TTC549 (cell line): ENCODE data around the gene NAA60.
"Not testable (repeated sequence)": the region's sequence is repeated elsewhere in the genome, so short reads cannot be mapped to it uniquely, and the experiment has no call there.

Source experiments
- FAIRE-seq: peaks from 2 replicates; lab custom pipeline; 2012; peaks lifted over from hg19 to GRCh38; lab: Jason Lieb, UNC

NAA60 gene

DNA sequence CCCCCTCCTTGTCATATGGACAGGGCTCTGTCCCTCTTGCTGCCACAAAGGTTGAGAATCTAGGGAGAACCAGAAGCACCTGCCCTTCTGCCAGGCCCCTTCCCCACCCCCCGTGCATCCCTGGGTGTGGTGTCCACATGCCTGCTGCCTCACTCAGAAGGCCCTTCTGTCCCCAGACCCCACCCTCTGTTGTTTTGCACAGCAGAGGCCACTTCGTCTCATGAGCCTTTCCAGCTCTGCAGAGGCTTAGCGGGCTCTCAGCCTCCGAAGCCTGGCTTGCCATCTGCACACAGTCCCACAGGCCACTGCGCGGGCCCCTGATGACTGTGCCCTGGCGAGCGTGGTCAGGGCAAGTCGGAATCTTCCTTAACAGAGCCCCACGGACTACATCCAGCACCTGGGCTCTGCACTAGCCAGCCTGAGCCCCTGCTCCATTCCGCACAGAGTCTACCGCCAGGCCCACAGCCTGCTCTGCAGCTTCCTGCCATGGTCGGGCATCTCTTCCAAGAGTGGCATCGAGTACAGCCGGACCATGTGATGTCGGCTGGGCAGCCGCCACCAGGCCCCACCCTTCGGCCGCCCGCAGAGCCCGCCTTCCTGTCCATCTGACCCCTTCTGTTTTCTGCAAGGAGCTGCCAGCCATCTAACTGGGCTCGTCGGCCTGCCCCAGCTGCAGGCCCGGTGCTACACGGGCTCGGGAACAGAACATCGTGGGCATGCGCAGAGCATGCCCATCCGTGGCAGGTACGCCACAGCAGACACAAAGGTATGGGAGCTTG, 41.0 kb downstream of the NAA60 start:
- no peak for FAIRE-seq

DNA sequence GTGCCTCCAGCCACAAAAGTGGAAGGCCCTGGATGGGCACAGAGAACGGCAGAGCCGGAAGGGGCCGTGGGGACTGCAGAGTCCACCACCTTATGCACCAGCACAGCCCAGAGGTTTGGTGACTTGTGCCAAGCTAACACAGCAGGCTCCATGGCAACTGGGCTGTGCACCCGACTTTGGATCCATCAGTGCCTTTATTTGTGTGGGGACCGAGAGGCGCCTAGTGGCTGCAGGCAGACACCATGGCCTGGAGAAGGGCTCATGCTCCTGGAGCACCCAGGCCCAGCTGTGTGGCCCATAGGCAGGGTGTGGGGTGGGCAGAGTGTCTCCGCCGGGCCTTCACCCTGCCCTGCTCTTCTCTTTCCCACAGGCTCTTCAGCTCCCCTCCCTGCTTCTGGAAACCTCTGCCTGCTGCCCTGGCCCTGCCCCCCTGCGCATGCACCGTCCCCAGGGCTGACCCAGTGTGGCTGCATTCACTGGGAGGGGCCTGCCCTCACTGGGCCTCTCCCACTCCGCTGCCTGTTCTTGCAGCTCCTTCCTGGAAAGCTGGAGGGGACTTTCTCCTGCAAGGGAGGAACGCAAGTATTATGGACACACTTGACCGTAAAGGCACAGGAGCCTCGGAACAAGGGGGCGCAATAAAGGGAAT, 41.7 kb downstream of the NAA60 start:
- FAIRE-seq: no peak

DNA sequence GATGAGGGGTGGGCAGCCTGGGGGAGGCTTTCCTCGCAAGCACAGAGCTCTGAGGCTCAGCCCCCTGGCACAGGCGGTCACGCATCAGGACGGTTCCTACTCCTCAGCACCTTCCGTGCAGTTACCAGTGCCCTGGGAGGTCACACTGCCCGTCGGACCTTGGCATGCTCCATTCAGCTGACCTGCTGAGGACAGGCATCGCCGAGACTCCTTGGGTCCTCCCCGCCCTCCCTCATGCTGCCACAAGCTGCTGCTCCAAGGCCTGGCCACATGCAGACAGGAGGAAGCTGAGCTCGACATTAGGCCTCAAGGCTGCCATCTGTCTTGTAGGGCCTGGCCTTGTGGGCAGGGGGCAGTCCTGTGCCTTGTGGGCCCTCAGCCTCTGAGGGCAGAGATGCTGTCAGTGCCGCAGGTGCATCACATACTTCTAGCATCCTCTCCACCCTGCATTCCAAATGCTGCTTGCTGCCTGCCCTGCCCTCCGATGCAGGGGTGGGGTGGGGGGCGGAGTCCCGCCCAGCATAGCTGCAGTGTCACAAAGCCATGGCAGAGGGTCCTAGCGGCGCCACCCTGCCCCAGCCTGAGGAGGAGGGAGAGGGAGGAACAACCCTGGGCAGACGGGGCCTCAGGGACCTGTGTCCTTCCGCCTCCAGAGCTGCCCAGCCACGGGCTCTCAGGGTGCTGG, 42.5 kb downstream of the NAA60 start:
- no peak for FAIRE-seq

DNA sequence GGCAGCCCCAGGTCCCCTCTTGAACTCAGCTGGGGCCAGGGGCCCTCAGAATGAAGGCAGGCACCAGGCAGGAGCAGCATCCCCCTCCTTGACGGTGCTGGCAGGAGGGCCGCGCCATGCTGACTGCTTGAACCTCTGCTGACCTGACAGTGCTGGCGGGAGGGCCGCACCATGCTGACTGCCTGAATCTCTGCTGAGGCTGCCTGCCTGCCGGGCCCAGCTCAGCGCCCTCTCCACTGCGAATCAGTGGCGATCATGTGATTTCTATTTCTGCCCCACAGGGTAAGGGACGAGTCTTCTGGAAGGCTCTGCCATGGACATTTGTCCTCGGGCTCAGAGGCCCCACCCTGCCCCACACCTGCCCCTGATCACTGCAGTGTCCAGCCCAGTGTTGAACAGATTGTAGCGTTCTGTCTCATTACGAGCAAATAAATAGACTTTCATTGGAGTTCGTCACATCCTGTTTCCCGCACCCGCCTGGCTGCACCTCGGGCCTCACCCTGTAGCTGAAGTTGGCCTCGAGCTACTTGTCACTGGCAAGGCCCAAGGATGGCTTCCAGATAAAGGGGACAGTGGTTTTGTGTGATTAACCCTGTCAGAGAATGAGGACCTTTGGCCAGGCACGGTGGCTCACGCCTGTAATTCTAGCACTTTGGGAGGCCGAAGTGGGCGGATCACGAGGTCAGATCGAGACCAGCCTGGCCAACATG, 43.2 kb downstream of the NAA60 start:
- no peak for FAIRE-seq

DNA sequence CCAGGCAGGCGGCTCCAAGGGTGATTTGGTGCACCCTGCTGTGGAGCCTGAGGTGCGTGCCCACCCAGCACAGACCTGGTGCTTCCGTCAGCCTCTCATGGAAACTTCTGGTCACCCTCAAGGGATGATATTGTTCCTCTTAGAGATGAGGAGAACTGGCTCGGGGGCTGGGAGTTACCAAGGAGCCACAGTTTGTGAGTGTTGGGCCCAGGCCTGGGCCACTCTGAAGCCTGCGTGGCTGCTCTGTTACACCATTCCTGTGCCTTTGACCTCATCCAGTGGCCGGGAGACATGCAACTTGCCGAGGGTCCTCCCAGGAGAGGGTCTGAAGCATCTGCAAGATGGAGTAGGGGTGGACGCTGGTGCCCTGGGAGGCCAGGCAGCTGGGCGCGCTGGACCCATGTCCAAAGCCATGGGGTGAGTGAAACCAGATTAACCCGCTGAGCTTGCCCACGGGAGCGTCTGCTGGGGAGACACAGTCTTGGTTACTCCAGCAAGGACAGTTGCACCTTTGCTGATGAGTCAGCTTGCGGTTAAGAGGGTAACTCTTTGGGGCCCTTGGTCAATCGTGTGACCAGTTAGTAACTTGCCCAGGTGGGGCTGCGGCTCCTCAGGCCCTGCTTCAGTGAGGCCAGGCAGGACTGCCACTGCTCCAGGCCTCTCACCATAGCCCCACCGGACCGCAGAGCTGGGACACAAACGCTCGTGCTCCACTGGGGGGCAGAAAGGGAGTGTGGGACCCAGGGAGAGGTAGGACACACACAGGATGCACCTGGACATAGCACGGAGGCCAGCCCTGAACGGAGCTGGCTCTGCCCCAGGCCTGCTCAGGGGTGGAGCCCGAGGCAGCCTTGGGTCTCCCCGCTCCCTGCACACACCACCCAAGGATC, 44.3 kb downstream of the NAA60 start:
- no peak for FAIRE-seq

DNA sequence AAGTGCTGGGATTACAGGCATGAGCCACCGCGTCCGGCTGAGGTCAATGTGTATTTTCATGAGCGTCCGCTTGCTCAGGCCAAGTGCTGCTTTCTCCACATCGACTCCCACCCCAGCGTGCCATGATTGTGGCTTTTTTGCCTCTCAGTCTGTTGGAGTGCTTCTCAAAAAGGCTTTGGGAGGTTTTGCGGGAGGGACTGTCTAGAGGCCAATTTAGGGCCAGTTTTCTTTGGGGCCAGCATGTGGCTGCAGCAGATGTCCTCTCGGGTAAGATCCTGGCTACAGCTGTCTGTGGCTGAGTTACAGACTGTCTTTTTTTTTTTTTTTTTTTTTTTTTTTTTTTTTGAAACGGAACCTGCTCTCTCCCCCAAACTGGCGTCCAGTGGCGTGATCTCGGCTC, 45.3 kb downstream of the NAA60 start:
- no peak for FAIRE-seq

DNA sequence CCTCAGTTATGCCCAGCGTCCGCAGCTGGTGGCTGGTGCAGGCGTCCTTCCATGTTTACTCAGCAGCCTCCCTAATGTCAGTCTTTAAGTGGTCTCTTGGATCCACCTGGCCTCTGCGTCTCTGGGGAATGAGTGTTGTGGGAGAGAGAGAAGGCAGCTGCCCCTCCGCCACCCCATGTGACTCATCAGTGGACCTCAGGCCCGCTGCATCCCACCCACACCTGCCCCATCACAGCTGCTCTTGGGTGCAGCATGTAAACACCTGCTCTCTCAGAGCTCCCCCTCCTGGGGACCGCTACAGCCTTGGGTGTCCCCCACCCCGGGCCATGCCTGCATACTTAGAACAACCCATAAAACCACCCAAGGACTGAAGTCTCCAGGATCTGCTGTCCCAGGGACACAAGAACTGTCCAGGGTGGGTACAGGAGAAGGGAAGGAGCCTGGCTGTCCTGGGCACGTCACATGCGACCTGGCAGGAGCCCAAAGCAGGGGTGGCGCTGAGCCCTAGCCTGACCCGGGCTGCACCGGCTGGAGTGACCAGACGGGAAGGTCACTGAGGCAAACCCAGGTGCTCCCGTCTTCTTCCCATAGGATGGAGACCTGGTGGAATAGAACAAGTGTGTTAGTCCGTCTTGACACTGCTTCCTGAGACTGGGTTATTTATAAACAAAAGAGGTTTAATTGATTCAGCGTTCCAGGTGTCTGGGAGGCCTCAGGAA, 47.6 kb downstream of the NAA60 start:
- FAIRE-seq: no peak

DNA sequence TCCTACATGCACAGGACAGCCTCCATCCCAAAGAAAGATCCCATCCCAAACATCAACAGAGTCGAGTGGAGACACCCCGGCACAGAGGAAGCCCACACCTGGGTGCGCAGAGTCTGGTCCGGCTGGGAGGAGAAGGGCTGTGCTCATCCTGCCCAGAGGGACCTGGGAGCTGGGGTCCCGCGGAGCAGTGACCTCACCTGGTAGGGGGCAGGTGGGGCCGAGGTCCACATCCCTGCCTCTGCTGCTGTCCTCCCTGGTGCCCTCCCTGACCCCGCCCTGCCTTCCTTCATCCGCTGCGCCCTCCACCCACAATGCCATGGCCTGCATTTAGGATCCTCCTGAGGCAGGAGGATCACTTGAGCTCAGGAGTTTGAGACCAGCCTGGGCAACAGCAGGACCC, 48.9 kb downstream of the NAA60 start:
- FAIRE-seq: no peak

DNA sequence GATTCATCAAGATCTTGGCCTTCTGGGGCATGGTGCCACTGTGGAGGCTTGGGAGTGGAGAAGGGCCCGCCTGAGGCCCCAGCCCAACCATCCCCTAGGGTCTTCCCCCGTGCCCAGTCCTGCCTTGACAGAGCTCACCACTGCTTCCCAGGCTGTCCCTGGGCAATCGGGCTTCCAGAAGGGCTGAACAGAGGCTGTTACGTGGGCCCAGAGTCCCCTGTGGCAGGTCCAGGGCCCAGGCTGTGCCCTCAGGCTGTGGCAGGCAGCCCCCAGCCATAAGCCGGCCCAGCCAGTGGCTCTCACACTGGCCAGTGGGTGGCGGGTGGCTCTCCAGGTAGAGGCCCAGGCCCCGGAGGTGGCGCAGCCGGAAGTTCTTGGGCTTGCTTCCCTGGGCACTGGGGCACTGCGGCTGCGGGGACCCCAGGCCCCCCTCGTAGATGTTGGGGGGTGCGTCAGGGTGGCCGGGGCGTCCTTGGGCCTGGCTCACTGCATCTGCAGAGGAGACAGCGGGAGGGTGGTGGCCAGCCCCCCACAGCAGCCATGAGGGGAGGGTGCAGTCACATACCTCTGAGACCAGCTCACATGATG, 51.0 kb downstream of the NAA60 start:
- no peak for FAIRE-seq

DNA sequence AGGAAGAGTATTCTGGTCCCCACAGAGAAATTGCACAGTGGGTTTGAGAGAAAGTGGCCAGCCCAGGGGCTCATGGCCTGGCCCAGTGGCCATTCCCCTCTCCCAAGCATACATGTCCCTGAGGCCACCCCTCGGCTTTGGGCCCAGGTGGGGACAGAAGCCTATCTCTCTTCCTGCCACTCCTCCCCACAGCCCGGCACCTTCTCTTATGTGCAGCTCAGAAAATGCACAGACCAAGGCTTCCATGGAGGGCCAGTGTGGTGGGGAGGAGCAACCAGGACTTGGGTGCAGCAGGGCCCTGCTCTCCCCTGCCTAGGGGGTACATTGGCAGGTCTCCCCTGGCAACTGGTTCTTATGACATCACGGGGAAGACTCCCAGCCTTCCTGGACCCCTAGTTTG, 51.7 kb downstream of the NAA60 start, which contains the start of gene C16orf90:
Gene C16orf90, minus strand, starts transcription at position 314 of the 400 bp plus-strand sequence. Its CDS starts 68 bp downstream, at position 246.
- no peak for FAIRE-seq

DNA sequence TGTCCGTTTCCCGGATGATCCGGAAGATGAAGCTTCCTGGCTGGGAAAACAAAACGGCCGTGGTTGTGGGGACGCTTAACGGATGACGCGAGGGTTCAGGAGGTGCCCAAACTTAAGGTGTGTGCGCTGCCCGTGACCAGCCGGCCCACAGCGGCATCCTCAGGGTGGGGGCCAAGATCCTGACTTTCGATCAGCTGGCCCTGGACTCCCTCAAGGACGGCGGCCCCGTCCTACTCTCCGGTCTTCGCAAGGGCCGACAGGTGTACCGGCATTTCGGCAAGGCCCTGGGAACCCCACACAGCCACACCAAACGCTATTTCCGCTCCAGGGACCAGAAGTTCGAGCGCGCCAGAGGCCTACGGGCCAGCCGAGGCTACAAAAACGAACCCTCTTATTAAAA, 52.9 kb downstream of the NAA60 start:
- FAIRE-seq: no peak

DNA sequence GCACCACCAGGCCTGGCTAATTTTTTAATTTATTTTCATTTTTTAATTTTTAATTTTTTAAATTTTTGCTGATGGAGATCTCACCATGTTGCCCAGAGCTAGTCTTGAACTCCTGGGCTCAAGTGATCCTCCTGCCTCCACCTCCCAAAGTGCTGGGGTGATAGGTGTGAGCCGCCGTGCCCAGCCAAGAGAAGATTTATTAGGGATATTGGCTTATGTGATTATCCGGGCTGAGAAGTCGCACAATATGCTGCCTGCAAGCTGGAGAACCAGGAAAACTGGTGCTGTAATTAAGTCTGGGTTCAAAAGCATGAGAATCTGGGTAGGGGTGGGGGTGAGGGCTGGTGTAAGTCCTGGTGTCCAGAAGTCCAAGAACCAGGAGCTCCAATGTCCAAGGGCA, 54.3 kb downstream of the NAA60 start:
- no peak for FAIRE-seq

DNA sequence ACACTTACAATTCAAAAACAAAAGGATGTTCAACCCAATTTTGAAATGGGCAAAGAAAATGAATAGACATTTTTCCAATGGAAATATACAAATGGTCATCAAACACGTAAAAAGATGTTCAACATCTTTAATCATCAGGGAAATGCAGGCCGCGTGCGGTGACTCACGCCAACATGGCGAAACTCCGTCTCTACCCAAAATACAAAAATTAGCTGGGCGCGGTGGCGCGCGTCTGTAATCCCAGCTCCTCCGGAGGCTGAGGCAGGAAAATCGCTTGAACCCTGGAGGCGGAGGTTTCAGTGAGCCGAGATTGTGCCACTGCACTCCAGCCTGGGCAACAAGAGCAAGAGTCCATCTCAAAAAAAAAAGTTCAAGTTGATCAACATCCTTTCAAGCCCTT, 55.5 kb downstream of the NAA60 start:
- FAIRE-seq: no peak

DNA sequence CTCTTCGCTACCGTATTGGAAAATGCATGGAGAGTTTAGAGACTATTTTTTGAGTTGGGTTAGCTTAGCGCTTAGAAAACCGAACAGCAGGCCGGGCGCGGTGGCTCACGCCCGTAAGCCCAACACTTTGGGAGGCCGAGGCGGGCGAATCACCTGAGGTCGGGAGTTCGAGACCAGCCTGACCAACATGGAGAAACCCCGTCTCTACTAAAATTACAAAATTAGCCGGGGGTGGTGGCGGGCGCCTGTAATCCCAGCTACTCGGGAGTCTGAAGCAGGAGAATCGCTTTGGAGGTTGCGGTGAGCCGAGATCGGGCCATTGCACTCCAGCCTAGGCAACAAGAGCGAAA, 57.9 kb downstream of the NAA60 start:
- not testable (repeated sequence) for FAIRE-seq

DNA sequence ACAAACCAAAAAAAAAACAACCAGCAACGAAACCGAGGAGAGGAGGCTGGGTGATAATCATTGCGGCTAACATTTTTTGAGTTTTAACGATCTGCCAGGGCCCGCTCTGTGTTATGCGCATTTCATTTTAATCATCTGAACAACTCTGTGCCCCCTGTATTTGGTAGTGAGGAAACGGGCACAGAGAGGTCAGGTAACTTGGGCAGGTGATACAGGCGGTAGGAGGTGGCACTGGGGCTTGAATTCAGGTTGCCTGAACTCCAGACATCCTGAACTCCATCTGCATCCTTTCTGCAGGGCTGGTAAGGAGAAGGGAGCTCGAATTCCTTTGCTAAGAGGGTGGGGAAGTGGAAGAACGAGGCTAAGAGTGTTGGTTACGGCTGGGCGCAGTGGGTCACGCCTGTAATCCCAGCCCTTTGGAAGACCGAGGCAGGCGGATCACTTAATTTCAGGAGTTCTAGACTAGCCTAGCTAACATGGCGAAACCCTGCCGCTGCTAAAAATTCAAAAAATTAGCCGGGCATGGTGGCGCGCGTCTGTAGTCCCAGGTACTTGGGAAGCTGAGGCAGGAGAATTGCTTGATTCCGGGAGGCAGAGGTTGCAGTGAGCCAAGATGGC, 58.4 kb downstream of the NAA60 start:
- no peak for FAIRE-seq

DNA sequence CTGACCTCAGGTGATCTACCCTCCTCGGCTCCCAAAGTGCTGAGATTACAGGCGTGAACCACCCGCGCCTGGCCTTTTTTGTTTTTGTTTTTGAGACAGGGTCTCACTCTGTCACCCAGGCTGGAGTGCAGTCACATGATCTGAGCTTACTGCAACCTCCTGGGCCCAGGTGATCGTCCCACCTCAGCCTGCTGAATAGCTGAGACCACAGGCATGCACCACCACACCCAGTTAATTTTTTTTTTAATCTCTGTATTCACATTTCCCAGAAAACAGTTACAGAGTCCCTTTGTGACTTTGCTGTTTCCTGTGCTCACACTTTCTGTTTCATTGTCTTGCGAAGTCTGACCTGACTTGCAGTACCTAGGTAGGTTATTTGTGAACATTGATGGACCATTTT, 60.0 kb downstream of the NAA60 start:
- no peak for FAIRE-seq

DNA sequence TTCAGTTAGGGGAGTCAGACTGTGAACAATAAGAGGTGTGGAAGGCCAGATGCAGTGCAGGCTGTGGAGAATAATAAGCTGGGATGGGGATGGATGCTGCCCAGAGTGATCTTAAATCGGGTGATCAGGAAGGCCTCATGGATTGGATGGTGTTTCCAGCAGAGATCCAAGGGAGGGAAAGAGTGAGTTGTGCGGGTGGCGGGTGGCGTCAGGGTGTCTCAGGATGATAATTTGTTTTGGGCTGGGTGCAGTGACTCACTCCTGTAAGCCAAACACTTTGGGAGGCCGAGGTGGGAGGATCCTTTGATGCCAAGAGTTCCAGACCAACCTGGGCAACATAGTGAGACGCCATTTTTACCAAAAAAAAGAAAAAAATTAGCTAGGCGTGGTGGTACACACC, 65.3 kb downstream of the NAA60 start:
- FAIRE-seq: no peak

DNA sequence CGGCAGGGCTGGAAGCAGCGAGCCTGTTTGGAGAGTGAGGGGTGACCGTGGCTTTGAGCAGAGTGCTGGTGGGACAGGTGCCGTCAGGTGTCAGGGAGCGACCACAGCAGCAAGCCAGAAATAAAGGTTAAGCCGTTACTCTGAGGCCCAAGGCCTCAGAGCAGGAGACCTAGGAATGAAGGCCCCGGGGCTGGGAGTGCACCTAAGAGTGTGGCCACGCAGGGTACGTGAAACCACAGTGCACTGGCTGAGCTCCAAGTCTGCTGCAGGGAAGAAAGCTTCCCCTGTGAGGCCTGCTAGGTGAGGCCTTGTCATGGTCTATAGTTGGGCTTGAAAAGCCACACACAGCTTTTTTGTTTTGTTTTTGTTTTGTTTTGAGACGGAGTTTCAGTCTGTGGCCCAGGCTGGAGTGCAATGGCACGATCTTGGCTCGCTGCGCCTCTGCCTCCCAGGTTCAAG, 66.0 kb downstream of the NAA60 start:
- no peak for FAIRE-seq

DNA sequence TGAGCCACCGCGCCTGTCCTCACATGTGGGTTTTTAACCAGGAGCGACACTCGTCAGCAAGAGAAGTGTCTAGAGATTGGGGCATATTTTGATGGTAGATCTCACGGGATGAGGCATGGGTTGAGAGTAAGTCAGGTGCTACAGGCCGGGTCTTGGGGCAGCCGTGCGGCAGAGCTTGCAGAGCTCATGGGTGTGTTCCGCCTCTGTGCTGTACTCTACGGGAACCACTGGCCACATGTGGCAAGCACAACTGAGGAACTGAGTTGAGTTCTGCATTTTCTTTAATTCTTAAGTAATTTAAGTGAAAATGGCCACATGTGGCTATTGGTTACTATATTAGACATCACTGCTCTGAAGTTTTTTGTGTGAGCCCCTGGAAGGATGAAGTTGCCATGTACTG, 66.9 kb downstream of the NAA60 start:
- no peak for FAIRE-seq
